Activated naive CD8-positive, alpha-beta T cell treated with anti-CD3 and anti-CD28 coated beads, Interleukin-2, amount 10 ng/mL, durations not matched to agents 7 days and 5 days (primary cell): ENCODE measurements around the gene HMG20A. TPM values are rescaled to one million over a fixed set of nuclear protein-coding genes. Genes with fewer than 3 reads are reported as not detected.
A peak's percentile ranks its signal among the peaks of the same experiment; 100 is the strongest.

Experiments
- ATAC-seq: fragments of 150-1000 bp; cut with Tn5 transposase; one replicate; pipeline ENCODE4 v1.10.0; 2021; ENCODE audit warnings: low read depth, moderate library complexity
- POLR2A ChIA-PET: fragments of 350-600 bp; sonication (Branson Sonifier 250); formaldehyde crosslinking; loops from one replicate; lab custom pipeline; 2021; ENCODE audit warnings: antibody characterized with exemption; lab: Charles Lee
- DNase-seq: peaks from one replicate; pipeline ENCODE4 v3.0.0; 2021
- H3K27ac Mint-ChIP-seq: one replicate; pipeline ENCODE4 v1.8.0; 2022; ENCODE audit warnings: mild to moderate bottlenecking, mixed read lengths
- H3K27me3 Mint-ChIP-seq: one replicate; pipeline ENCODE4 v1.8.0; 2022; ENCODE audit warnings: mild to moderate bottlenecking, moderate library complexity, mixed read lengths
- H3K36me3 Mint-ChIP-seq: one replicate; pipeline ENCODE4 v1.8.0; 2021; ENCODE audit warnings: mild to moderate bottlenecking, mixed read lengths
- H3K4me1 Mint-ChIP-seq: one replicate; pipeline ENCODE4 v1.8.0; 2021; ENCODE audit warnings: mixed read lengths
- H3K4me3 Mint-ChIP-seq: one replicate; pipeline ENCODE4 v1.8.0; 2022; ENCODE audit warnings: mild to moderate bottlenecking, moderate library complexity, mixed read lengths
- H3K9me3 Mint-ChIP-seq: one replicate; pipeline ENCODE4 v1.8.0; 2021; ENCODE audit warnings: mixed read lengths
- total RNA-seq, 2 experiments: library from RNA; stranded (reverse); gene quantifications; one replicate each; pipeline ENCODE4 v1.2.3, GENCODE V29; 2021

The HMG20A gene
- total RNA-seq: 10 to 100 TPM; 62.4 to 65.0 TPM

DNA sequence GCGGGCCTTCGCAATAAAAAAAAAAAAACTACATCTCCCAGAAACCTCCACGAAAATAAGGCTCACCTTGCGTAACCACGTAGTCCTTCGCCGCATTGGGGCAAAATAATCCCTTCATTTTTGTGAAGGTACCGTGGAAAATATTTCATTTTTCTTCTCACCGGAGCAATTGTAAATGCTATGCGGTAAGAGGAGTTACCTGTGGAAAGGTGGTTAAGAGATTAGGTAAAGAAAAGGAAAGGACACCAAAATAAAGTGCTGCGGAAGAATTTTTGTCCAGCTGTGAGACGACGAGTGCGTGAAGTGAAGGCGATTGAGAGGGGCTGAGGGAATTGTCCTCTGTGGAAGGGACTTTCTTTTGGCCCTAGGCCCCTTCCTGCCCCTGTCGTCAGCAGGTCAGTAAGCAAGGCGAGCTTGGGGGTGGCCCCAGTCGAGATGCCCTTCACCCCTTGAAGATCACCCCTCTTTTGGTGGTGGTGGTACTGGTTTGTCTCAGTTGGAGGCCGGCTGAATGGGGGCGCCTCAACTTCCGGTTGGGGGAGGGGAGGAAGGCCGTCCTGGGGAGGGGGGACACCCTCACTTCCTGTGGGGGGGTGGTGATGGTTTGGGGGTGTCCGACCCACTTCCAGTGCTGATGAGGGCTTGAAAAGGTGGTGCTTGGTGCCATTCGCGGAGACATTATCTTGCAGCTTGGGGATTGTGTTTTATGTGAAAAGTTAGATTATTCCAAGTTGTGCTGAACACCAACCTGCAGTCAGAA lies at the start of gene HMG20A:
Gene HMG20A (plus strand): TSS at position 279 of the 760 bp plus-strand sequence. CDS start 37,520 bp downstream, outside the sequence.
- DNase-seq (peak; percentile 78), ATAC-seq (peak; percentile 40)
- no peaks in the 10 kb centered on the region for H3K27me3 Mint-ChIP-seq
- no peaks in the 10 kb centered on the region for H3K9me3 Mint-ChIP-seq
- peaks cover 39% of the 10 kb centered on the region for H3K4me1 Mint-ChIP-seq
- H3K27ac Mint-ChIP-seq: peak within 1 kb of the TSS; percentile 99
- H3K4me3 Mint-ChIP-seq: peak within 1 kb of the TSS; percentile 96
- POLR2A ChIA-PET: interaction anchor here (0.7 to 2.0 kb wide), 7 partner anchors 11 to 302 kb away, joined by 3 to 19 read pairs (median 4); no protein-coding TSS in a partner anchor
- H3K36me3 Mint-ChIP-seq: peaks cover 9% of the 10 kb centered on the region

DNA sequence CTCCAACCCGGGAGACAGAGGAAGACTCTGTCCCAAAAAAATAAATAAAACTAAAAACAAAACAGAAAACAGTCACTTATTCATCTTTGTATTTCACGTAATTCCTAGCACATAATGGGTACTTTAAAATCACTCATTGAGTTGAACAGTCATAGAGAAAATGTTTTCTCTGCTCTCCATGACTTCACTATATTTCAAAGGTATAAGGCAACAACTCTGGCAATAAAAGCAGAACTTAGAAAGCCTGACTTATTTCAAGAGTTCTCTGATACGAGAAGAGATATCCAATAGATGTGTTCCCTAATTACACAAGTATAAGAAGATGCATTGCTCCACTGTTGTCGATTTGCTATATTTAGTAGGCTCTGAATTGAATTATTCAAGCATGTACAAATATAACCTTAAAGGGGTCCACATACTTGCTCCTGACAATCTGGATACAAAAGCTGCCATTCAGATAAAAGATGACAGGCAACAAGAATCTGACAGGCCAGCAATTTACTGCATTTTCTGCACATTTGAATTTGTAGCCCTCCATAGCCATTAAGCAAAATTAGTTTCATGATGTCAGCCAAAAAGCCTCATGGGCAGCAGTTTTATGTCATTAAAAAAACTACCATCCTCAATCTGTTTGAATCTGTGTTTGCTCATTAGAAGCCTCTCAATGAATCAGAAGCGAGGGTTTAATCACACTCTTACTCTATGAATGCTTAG lies 48.7 kb upstream of the HMG20A start:
- DNase-seq: no peak
- Mint-ChIP-seq H3K4me3 (no peak overlapping the region), H3K27me3 (no peaks in the 10 kb centered on the region), H3K36me3 (no peaks in the 10 kb centered on the region), H3K4me1 (peaks cover 4% of the 10 kb centered on the region), H3K9me3 (no peaks in the 10 kb centered on the region), H3K27ac (no peak overlapping the region)
- no peak for ATAC-seq
- POLR2A ChIA-PET: no interaction called here

DNA sequence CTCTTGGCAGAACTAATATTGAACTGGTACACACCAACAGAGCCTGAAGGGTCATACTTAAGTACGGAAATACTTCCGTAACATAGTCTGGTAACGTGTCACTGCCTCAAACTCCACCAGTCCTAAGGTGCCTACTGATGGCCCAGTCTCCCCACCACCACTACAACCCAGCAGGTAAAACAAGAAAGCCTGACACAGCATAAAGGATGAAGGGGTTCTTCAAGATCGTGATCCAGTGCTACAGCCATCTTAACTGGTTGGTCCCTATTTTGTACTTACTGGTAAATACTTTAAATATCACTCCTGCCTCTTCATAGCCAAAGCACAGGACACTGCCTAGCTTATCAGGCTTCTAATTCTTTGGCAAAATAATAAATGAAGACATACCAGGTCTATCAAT lies 47.2 kb upstream of the HMG20A start:
- H3K27me3 Mint-ChIP-seq: no peaks in the 10 kb centered on the region
- no peak overlapping the region for H3K4me3 Mint-ChIP-seq
- H3K36me3 Mint-ChIP-seq: no peaks in the 10 kb centered on the region
- no peak overlapping the region for H3K27ac Mint-ChIP-seq
- peaks cover 4% of the 10 kb centered on the region for H3K4me1 Mint-ChIP-seq
- ATAC-seq (no peak), DNase-seq (no peak)
- POLR2A ChIA-PET: no interaction called here
- no peaks in the 10 kb centered on the region for H3K9me3 Mint-ChIP-seq

- DNase-seq: no peak
- H3K4me1 Mint-ChIP-seq: peaks cover 4% of the 10 kb centered on the region
- H3K27me3 Mint-ChIP-seq: no peaks in the 10 kb centered on the region
- no peaks in the 10 kb centered on the region for H3K36me3 Mint-ChIP-seq
- H3K4me3 Mint-ChIP-seq: no peak overlapping the region
- H3K9me3 Mint-ChIP-seq: no peaks in the 10 kb centered on the region
- no peak for ATAC-seq
- POLR2A ChIA-PET: no interaction called here
- no peak overlapping the region for H3K27ac Mint-ChIP-seq
These were observed 45.6 kb upstream of the HMG20A start for GRCh38 chr15:77375133-77375532.

DNA sequence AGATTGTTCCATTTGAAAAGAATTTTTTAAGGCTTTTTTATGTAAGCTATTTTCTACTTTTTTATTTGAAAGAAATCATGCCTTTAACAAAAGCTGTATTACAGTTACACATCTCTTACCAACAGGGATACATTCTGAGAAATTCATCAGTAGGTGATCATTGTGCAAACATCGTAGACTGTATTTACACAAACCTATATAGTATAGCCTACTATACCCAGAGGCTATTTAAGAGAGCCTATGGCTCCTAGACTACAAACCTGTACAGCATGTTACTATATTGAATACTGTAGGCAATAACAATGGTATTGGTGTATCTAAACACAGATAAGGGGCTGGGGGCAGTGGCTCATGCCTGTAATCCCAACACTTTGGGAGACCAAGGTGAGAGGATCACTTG lies 43.9 kb upstream of the HMG20A start:
- no peaks in the 10 kb centered on the region for H3K27me3 Mint-ChIP-seq
- H3K9me3 Mint-ChIP-seq: no peaks in the 10 kb centered on the region
- no peak overlapping the region for H3K27ac Mint-ChIP-seq
- peaks cover 4% of the 10 kb centered on the region for H3K4me1 Mint-ChIP-seq
- no peak overlapping the region for H3K4me3 Mint-ChIP-seq
- peaks cover 2% of the 10 kb centered on the region for H3K36me3 Mint-ChIP-seq
- ATAC-seq: no peak
- POLR2A ChIA-PET: no interaction called here
- no peak for DNase-seq

GRCh38 chr15:77380033-77380432 lies 40.7 kb upstream of the HMG20A start:
- H3K4me3 Mint-ChIP-seq: no peak overlapping the region
- H3K9me3 Mint-ChIP-seq: no peaks in the 10 kb centered on the region
- peaks cover 11% of the 10 kb centered on the region for H3K4me1 Mint-ChIP-seq
- ATAC-seq (no peak), DNase-seq (no peak)
- H3K27me3 Mint-ChIP-seq: no peaks in the 10 kb centered on the region
- peaks cover 4% of the 10 kb centered on the region for H3K36me3 Mint-ChIP-seq
- no peak overlapping the region for H3K27ac Mint-ChIP-seq
- POLR2A ChIA-PET: no interaction called here

DNA sequence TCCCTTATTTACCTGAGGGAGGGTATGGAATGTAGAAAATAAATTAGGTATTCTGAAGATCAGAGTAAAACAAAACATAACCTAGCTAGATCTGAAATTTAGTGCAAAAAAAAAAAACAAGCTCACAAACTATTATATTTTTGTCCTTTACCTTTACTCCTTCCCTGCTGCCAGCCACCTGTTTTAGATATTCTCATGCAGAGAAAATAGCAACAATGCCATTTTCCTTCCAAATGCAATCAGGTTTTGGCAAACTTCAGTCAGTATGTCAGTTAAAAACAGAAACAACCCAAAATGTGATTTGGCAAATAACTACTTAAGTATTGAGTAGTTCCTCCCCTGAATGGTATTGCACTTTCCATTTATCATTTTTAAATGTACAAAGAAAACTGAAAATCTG lies 36.6 kb upstream of the HMG20A start:
- no peaks in the 10 kb centered on the region for H3K27me3 Mint-ChIP-seq
- H3K9me3 Mint-ChIP-seq: no peaks in the 10 kb centered on the region
- DNase-seq (no peak), ATAC-seq (no peak)
- H3K4me1 Mint-ChIP-seq: peaks cover 13% of the 10 kb centered on the region
- POLR2A ChIA-PET: no interaction called here
- no peak overlapping the region for H3K27ac Mint-ChIP-seq
- H3K4me3 Mint-ChIP-seq: no peak overlapping the region
- H3K36me3 Mint-ChIP-seq: peaks cover 6% of the 10 kb centered on the region

GRCh38 chr15:77384589-77385359 lies 35.9 kb upstream of the HMG20A start:
- H3K4me3 Mint-ChIP-seq: no peak overlapping the region
- peaks cover 6% of the 10 kb centered on the region for H3K36me3 Mint-ChIP-seq
- no peaks in the 10 kb centered on the region for H3K27me3 Mint-ChIP-seq
- no peaks in the 10 kb centered on the region for H3K9me3 Mint-ChIP-seq
- DNase-seq (no peak), ATAC-seq (no peak)
- POLR2A ChIA-PET: no interaction called here
- H3K27ac Mint-ChIP-seq: no peak overlapping the region
- H3K4me1 Mint-ChIP-seq: peaks cover 13% of the 10 kb centered on the region

DNA sequence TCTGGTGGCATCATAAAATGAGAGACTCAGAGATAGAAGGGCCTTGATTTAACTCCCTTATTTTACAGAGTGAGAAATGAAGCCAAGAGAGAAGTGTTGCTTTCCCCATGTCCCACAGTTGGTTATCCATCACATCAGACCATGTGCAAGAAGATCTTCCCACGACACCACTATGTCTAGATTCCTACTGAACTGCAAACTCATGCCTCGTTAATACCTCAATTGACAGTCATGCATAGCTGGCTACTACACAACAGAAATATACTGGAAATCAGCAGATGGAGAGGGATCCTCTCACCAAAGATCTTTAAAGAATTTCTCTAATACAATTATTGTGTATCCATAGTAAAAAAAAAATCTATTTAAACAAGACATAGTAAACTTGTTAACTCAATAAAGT lies 34.1 kb upstream of the HMG20A start:
- POLR2A ChIA-PET: no interaction called here
- H3K27me3 Mint-ChIP-seq: no peaks in the 10 kb centered on the region
- ATAC-seq: no peak

DNA sequence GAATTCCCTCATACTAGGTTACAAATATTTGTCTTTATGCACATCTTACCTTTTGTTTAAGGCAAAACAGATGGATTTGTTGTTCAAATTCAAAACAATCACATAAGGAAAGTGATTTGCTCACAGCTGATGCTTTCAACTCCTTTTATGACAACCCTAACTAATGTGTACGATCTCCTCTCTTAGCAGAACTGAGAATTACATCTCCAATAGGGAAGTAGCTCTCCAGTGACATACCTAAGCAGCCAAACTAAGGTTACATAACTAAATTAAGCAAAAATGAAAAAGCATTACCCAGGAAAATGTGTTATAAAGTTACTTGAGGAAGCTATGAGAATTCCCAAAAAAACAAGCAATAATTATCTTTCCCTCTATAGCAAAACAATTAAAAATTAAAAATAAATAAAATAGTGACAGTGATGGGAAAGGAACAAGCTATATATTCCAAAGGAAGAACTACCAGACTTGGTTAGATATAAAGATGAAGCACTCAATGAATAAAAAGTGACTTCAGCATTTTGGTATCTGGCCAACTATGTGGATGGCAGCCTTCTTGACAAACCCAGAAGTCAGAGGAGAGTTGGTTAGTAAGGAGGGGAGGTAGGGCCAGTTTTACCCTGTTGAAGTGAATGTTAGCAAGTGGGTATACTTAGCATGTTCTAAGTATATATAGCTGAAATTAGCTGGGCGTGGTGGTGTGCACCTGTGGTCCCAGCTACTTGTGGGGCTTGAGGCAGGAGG lies 33.2 kb upstream of the HMG20A start:
- ATAC-seq (no peak), DNase-seq (no peak)
- H3K36me3 Mint-ChIP-seq: peaks cover 4% of the 10 kb centered on the region
- peaks cover 13% of the 10 kb centered on the region for H3K4me1 Mint-ChIP-seq
- H3K27ac Mint-ChIP-seq: no peak overlapping the region
- H3K9me3 Mint-ChIP-seq: no peaks in the 10 kb centered on the region
- POLR2A ChIA-PET: no interaction called here
- H3K4me3 Mint-ChIP-seq: no peak overlapping the region
- no peaks in the 10 kb centered on the region for H3K27me3 Mint-ChIP-seq

More for the DNA sequence above, 34.1 kb upstream of the HMG20A start:
- H3K9me3 Mint-ChIP-seq: no peaks in the 10 kb centered on the region
- no peak for DNase-seq
- peaks cover 4% of the 10 kb centered on the region for H3K36me3 Mint-ChIP-seq
- H3K4me3 Mint-ChIP-seq: no peak overlapping the region
- peaks cover 13% of the 10 kb centered on the region for H3K4me1 Mint-ChIP-seq
- no peak overlapping the region for H3K27ac Mint-ChIP-seq

DNA sequence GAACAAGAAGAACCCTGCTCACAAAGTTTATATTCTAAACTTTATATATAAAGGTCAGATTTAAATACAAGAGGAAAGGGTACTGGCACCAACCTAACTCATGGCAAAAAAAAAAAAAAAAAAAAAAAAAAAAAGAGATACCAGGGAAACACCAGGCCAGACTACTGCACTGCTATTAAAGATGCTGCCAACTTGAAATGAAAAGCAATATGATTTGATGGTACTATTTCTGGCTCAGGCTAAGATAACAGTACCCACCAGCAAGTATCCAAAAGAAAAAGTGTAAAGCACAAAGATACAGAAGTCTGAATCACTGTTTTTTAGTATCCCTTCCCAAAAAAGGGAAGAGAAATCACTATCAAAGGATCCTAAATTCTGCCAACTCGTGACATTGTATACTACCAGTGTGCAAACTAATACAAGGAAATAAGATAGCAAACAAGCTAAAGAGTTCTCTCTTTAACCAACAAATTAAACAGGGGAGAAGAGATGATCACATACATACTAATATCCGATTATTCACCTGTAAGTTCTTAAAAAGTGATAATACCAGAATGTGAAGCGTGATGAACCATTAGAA lies 29.2 kb upstream of the HMG20A start:
- Mint-ChIP-seq H3K4me1 (peaks cover 3% of the 10 kb centered on the region), H3K27me3 (no peaks in the 10 kb centered on the region), H3K4me3 (no peak overlapping the region), H3K36me3 (peaks cover 12% of the 10 kb centered on the region), H3K9me3 (peaks cover 8% of the 10 kb centered on the region), H3K27ac (no peak overlapping the region)
- DNase-seq: no peak
- ATAC-seq: no peak
- POLR2A ChIA-PET: no interaction called here

GRCh38 chr15:77392762-77393470 lies 27.8 kb upstream of the HMG20A start:
- ATAC-seq (no peak), DNase-seq (no peak)
- Mint-ChIP-seq H3K4me3 (no peak overlapping the region), H3K27ac (no peak overlapping the region), H3K4me1 (no peaks in the 10 kb centered on the region), H3K9me3 (peaks cover 15% of the 10 kb centered on the region), H3K36me3 (peaks cover 18% of the 10 kb centered on the region), H3K27me3 (no peaks in the 10 kb centered on the region)
- POLR2A ChIA-PET: interaction anchor here (0.6 kb wide), 1 partner anchor 154 kb away, joined by 3 read pairs; no protein-coding TSS in a partner anchor
